Coronary artery (tissue), 2 donors: ENCODE data around the gene CREB5.

Experiments
- DNase-seq: peaks from one replicate; pipeline ENCODE4 v3.0.0-alpha.2; 2017; ENCODE audit warnings: low spot score
- H3K27ac ChIP-seq, 2 donors: fragments of 200-600 bp; sonication (generic); one replicate each; pipeline ENCODE4 v1.5.1; 2016 to 2019
- H3K4me3 ChIP-seq: fragments of 200-600 bp; sonication (generic); 2 replicates; pipeline ENCODE4 v1.5.1; 2016; ENCODE audit warnings: mild to moderate bottlenecking, moderate library complexity
- CTCF ChIP-seq: fragments of 200-600 bp; sonication (generic); IDR thresholded peaks from one replicate; pipeline ENCODE4 v1.5.1; 2019; ENCODE audit warnings: antibody characterized with exemption

The CREB5 gene

GRCh38 chr7:28847176-28847575 lies 434.9 kb downstream of the CREB5 start:
- H3K4me3 ChIP-seq: no peak overlapping the region
- DNase-seq: no peak
- H3K27ac ChIP-seq: no peak overlapping the region
- no peak for TF ChIP-seq CTCF

GRCh38 chr7:28847681-28848080 lies 435.4 kb downstream of the CREB5 start:
- TF ChIP-seq CTCF: no peak
- no peak for DNase-seq
- Histone ChIP-seq H3K4me3 (no peak overlapping the region), H3K27ac (peak overlapping the region in 1 of 2 donors; percentile 25)

- no peak overlapping the region for H3K4me3 ChIP-seq
- no peak for TF ChIP-seq CTCF
- DNase-seq: no peak
Observed at GRCh38 chr7:28848906-28849305, 436.6 kb downstream of the CREB5 start.

GRCh38 chr7:28850699-28851098 lies 438.4 kb downstream of the CREB5 start:
- H3K4me3 ChIP-seq: no peak overlapping the region
- DNase-seq: no peak
- no peak for TF ChIP-seq CTCF
- no peak overlapping the region for H3K27ac ChIP-seq

More at GRCh38 chr7:28848906-28849305, 436.6 kb downstream of the CREB5 start:
- no peak overlapping the region for H3K27ac ChIP-seq

- no peak for DNase-seq
- Histone ChIP-seq H3K4me3 (no peak overlapping the region), H3K27ac (no peak overlapping the region)
- no peak for TF ChIP-seq CTCF
Observed at GRCh38 chr7:28853150-28853549, 440.8 kb downstream of the CREB5 start.

- H3K4me3 ChIP-seq: peak overlapping the region; percentile 71
- DNase-seq: peak; percentile 87
- peak; percentile 87 for TF ChIP-seq CTCF
- H3K27ac ChIP-seq: no peak overlapping the region
Observed at GRCh38 chr7:28853834-28854749, 441.8 kb downstream of the CREB5 start.

- no peak for TF ChIP-seq CTCF
- DNase-seq: no peak
- Histone ChIP-seq H3K4me3 (peak overlapping the region; percentile 71), H3K27ac (no peak overlapping the region)
Observed at GRCh38 chr7:28854750-28855074, 442.4 kb downstream of the CREB5 start.
